VCaP (cell line): ENCODE results near the gene RRAS2.
"Not testable (repeated sequence)": the region's sequence is repeated elsewhere in the genome, so short reads cannot be mapped to it uniquely, and the experiment has no call there.

Experiments
- H3K27ac ChIP-seq: fragments of 450-650 bp; 2 replicates; pipeline ENCODE4 v1.5.1; 2017
- CTCF ChIP-seq: fragments of 450-650 bp; conservative IDR thresholded peaks from 2 replicates; pipeline ENCODE4 v1.5.1; 2017; ENCODE audit warnings: mild to moderate bottlenecking, moderate library complexity

Gene RRAS2

GRCh38 chr11:14359501-14360031 is 583 bp upstream of the RRAS2 start:
- TF ChIP-seq CTCF = no peak

GRCh38 chr11:14357881-14358728 is 878 bp downstream of the RRAS2 start:
- TF ChIP-seq CTCF = no peak
- peak overlapping the region; percentile 85 for H3K27ac ChIP-seq

More at GRCh38 chr11:14359501-14360031, 583 bp upstream of the RRAS2 start:
- peak overlapping the region; percentile 85 for H3K27ac ChIP-seq

- TF ChIP-seq CTCF = no peak
- H3K27ac ChIP-seq = no peak overlapping the region
Observed at GRCh38 chr11:14356342-14356741, 2.6 kb downstream of the RRAS2 start.

GRCh38 chr11:14354604-14355003 is 4.4 kb downstream of the RRAS2 start:
- H3K27ac ChIP-seq = not testable (repeated sequence)

- TF ChIP-seq CTCF = no peak
- no peak overlapping the region for H3K27ac ChIP-seq
Observed at GRCh38 chr11:14350716-14351238, 8.2 kb downstream of the RRAS2 start.

DNA sequence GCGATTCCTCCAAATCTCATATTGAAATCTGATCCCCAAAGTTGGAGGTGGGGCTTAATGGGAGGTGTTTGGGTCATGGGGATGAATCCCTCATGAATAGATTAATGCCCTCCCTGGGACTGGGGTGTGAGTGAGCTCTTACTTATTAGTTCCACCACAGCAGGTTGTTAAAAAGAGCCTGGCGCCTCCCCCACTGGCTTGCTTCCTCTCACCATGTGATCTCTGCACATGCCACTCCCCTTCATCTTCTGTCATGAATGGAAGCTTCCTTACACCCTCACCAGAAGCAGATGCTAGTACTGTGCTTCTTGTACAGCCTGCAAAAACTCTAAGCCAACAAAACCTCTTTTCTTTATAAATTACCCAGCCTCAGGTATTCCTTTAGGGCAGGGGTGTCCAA is 8.8 kb downstream of the RRAS2 start:
- TF ChIP-seq CTCF = no peak
- no peak overlapping the region for H3K27ac ChIP-seq

DNA sequence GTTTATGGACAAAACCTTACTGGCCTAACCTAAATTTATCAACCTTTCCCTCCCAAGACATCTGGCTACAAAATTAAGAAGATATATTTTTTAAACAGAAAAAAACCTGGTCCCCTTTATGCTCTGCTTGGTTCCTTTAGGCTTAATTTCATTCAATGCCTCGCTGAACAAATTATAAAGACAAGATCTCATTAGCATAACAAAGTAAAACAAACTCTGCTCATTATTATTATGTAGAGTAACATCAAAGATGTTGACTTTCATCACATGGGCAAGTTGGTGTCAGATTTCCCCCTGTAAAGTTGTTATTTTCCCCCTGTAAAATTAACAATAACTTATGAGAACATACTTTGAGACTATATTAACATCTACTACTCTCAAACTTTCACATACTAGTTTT is 11.0 kb downstream of the RRAS2 start:
- H3K27ac ChIP-seq = no peak overlapping the region
- TF ChIP-seq CTCF = no peak

DNA sequence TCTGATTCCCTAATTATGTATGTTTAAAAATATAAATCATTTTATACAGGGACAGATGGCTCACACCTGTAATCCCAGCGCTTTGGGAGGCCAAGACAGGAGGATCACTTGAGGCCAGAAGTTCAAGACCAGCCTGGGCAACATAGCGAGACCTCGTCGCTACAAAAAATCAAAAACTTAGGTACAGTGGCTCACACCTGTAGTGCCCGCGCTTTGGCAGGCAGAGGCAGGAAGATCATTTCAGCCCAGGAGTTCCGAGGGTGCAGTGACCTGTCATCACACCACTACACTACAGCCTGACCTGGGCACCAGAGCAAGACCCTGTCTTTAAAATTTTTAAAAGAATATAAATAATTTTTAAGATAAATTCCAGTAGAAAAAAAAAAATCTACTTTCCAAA is 11.5 kb downstream of the RRAS2 start:
- TF ChIP-seq CTCF = no peak
- no peak overlapping the region for H3K27ac ChIP-seq
